CD4-positive, CD25-positive, alpha-beta regulatory T cell (primary cell): ENCODE data around the gene FKBP14. TPM values are rescaled to one million over a fixed set of nuclear protein-coding genes. Genes with fewer than 3 reads are reported as not detected.
A peak's percentile ranks its signal among the peaks of the same experiment; 100 is the strongest.
"Not testable (repeated sequence)": the region's sequence is repeated elsewhere in the genome, so short reads cannot be mapped to it uniquely, and the experiment has no call there.

ENCODE experiments used
- ATAC-seq, 2 donors: fragments of 150-1000 bp; cut with Tn5 transposase; one replicate each; pipeline ENCODE4 v1.10.0; 2021; ENCODE audit warnings: low read depth in 2 of 2, moderate number of reproducible peaks in 2 of 2, moderate library complexity in 1 of 2
- DNase-seq, 3 donors: peaks; one replicate each; pipeline versions ENCODE4 v3.0.0 to v3.0.0-alpha.2; 2012 to 2022; ENCODE audit warnings: mixed read lengths in 1 of 3
- H3K27ac ChIP-seq: one replicate; pipeline ENCODE4 v1.7.0; 2013; ENCODE audit warnings: mild to moderate bottlenecking, low read length; ENCODE audit not compliant: insufficient read depth, poor library complexity, severe bottlenecking
- H3K27me3 ChIP-seq: one replicate; pipeline ENCODE4 v1.7.0; 2013; ENCODE audit warnings: low read length; ENCODE audit not compliant: control insufficient read depth, insufficient read depth
- H3K36me3 ChIP-seq: one replicate; pipeline ENCODE4 v1.7.0; 2013; ENCODE audit warnings: mild to moderate bottlenecking, low read length, moderate library complexity; ENCODE audit not compliant: control insufficient read depth, insufficient read depth
- H3K4me1 ChIP-seq: 2 replicates; pipeline ENCODE4 v1.7.0; 2013; ENCODE audit warnings: mild to moderate bottlenecking, low read length; ENCODE audit not compliant: insufficient read depth, control insufficient read depth, poor library complexity, severe bottlenecking
- H3K4me3 ChIP-seq: one replicate; pipeline ENCODE4 v1.7.0; 2013; ENCODE audit warnings: low read depth, mild to moderate bottlenecking, low read length, moderate library complexity
- H3K9me3 ChIP-seq, 2 experiments: 1 replicate in 1 of 2; 2 replicates in 1 of 2; pipeline ENCODE4 v1.7.0; 2013; ENCODE audit warnings: low read length in 2 of 2, mild to moderate bottlenecking in 1 of 2, moderate library complexity in 1 of 2; ENCODE audit not compliant: control insufficient read depth in 2 of 2
- H3K27ac Mint-ChIP-seq, 3 donors: one replicate each; pipeline ENCODE4 v1.8.0; 2020 to 2022; ENCODE audit warnings: mild to moderate bottlenecking in 3 of 3, mixed read lengths in 3 of 3, moderate library complexity in 2 of 3
- H3K27me3 Mint-ChIP-seq: one replicate; pipeline ENCODE4 v1.8.0; 2022; ENCODE audit warnings: mild to moderate bottlenecking, mixed read lengths
- H3K36me3 Mint-ChIP-seq: one replicate; pipeline ENCODE4 v1.8.0; 2020; ENCODE audit warnings: mixed read lengths
- H3K4me1 Mint-ChIP-seq, 4 donors: one replicate each; pipeline ENCODE4 v1.8.0; 2020 to 2022; ENCODE audit warnings: mixed read lengths in 4 of 4, mild to moderate bottlenecking in 1 of 4
- H3K4me3 Mint-ChIP-seq, 4 donors: one replicate each; pipeline ENCODE4 v1.8.0; 2020 to 2022; ENCODE audit warnings: mild to moderate bottlenecking in 4 of 4, mixed read lengths in 4 of 4, moderate library complexity in 3 of 4
- H3K9me3 Mint-ChIP-seq, 7 donors: one replicate each; pipeline ENCODE4 v1.8.0; 2020 to 2022; ENCODE audit warnings: mixed read lengths in 7 of 7, mild to moderate bottlenecking in 3 of 7, moderate library complexity in 2 of 7
- polyA plus RNA-seq, 4 donors: library from polyadenylated mRNA; unstranded; fragments of 300-500 nt; fragmentation: Illumina TruSeq; gene quantifications; one replicate each; pipeline ENCODE4 v1.2.3, GENCODE V29; 2021
- total RNA-seq: library from RNA; stranded (reverse); gene quantifications from one replicate; pipeline ENCODE4 v1.2.3, GENCODE V29; 2022

FKBP14 gene
- total and polyA plus RNA-seq, 5 donors from 2014 or later: 1.0 to 6.5 (median 2.0) TPM

DNA sequence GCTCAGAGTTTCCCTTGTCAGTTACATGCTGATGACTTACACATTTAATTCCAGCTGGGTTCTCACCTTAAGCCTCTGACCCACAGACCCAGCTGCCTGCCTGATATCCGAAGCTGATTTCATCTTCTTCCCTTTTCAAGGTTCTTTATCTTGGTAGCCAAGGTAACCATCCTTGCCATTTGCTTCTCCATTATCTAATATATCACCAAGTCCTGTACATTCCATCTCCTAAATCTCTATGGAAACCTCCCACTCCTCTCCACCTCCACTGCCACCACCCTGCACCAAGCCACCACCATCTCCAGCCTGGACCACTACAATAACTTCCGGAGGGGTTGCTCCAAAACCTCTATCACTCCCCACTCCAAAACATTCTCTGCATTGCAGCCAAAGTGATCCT lies 56.8 kb downstream of the FKBP14 start:
- Histone ChIP-seq H3K9me3 (no peaks in the 10 kb centered on the region), H3K27ac (no peak overlapping the region), H3K27me3 (peaks cover 3% of the 10 kb centered on the region), H3K4me3 (no peak overlapping the region), H3K36me3 (no peaks in the 10 kb centered on the region), H3K4me1 (no peaks in the 10 kb centered on the region)
- H3K27me3 Mint-ChIP-seq: peaks cover 59% of the 10 kb centered on the region
- peaks cover 0 to 4% (median 3%) of the 10 kb centered on the region in 4 donors for H3K4me1 Mint-ChIP-seq
- peak overlapping the region in 1 of 3 donors; percentile 4 for H3K27ac Mint-ChIP-seq
- no peaks in the 10 kb centered on the region for H3K36me3 Mint-ChIP-seq
- H3K9me3 Mint-ChIP-seq: peaks cover 0 to 3% (median 0%) of the 10 kb centered on the region in 7 donors
- no peak overlapping the region for H3K4me3 Mint-ChIP-seq
- no peak for ATAC-seq
- no peak for DNase-seq

DNA sequence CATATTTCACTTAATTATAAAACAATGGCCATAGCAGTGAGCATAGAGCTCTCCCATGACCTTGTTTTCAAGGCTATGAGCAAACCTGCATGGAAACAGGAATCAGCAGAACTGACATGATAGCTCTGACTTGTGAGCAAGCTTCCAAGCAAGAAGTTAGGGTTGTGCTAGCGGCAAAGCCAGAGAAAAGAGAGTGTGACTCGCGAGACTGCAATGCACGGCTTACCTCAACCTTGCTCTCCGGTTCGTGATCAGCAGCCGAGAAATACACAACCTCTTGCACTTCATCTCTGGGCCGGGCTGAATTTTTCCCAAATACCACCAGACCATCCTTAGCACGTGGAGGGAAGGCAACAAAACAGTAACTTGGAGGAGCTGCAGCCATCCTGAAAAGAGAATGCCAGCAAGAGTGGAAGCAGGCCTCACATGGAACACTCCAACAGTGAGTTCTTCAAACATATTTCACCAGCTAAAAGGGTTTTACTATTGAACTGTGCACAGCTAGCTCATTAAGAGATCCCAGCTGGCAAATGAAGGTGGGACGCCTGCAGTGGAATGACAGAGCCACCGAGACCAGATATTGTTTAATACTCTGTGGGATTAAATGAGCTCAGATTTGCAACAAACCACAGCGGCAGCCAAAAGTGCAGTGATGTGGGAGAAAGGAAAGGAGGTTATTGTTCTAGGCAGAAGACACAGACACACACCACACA lies 57.7 kb downstream of the FKBP14 start:
- no peak overlapping the region for H3K4me3 Mint-ChIP-seq

DNA sequence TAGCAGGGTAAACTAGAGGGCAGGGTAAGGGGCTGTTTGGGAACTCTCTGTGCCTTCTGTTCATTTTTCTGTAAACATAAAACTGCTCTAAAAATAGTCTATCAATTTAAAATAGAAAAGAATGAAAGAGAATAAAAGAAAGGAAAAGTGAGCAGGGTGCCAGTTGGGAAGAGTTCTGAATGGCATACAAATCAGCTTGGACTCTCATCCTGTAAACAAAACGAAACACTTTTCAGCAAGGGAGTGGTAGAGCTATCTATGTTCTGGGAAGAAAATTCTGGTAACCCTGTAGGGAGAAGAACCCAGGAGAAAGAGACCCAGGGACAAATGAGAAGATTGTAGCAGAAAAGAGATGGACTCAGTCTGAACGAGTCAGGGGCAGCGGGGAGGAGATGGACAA lies 61.5 kb downstream of the FKBP14 start:
- Histone ChIP-seq H3K36me3 (no peaks in the 10 kb centered on the region), H3K27me3 (peaks cover 3% of the 10 kb centered on the region), H3K4me3 (no peak overlapping the region), H3K9me3 (no peaks in the 10 kb centered on the region), H3K4me1 (no peaks in the 10 kb centered on the region), H3K27ac (no peak overlapping the region)
- H3K27ac Mint-ChIP-seq: no peak overlapping the region
- DNase-seq: no peak
- no peak for ATAC-seq
- H3K9me3 Mint-ChIP-seq: peaks cover 0 to 2% (median 0%) of the 10 kb centered on the region in 7 donors
- peaks cover 35% of the 10 kb centered on the region for H3K27me3 Mint-ChIP-seq
- peaks cover 0 to 3% (median 0%) of the 10 kb centered on the region in 4 donors for H3K4me1 Mint-ChIP-seq
- no peaks in the 10 kb centered on the region for H3K36me3 Mint-ChIP-seq
- H3K4me3 Mint-ChIP-seq: no peak overlapping the region

More for the DNA sequence above, 57.7 kb downstream of the FKBP14 start:
- Mint-ChIP-seq H3K27me3 (peaks cover 53% of the 10 kb centered on the region), H3K4me1 (peaks cover 0 to 4% (median 3%) of the 10 kb centered on the region in 4 donors), H3K9me3 (peaks cover 0 to 3% (median 0%) of the 10 kb centered on the region in 7 donors), H3K36me3 (no peaks in the 10 kb centered on the region), H3K27ac (no peak overlapping the region)
- Histone ChIP-seq H3K36me3 (no peaks in the 10 kb centered on the region), H3K9me3 (no peaks in the 10 kb centered on the region), H3K27ac (no peak overlapping the region), H3K27me3 (peaks cover 3% of the 10 kb centered on the region), H3K4me3 (no peak overlapping the region), H3K4me1 (no peaks in the 10 kb centered on the region)
- DNase-seq (no peak), ATAC-seq (no peak)

DNA sequence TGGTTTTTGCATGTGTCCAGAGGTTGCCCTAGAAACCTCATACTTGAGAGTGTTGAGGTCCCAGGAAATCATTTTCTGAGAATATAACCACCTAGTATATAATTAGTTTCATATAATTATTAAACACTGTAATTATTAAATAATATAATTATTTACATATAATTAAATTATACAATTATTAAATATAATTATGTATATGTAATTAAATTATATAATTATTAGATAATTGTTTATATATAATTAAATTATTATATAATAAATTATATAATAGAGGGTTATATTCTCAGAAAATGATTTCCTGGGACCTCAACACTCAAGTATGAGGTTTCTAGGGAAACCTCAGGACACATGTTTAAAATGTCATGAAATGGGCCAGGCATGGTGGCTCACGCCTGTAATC lies 64.5 kb downstream of the FKBP14 start:
- H3K36me3 Mint-ChIP-seq: no peaks in the 10 kb centered on the region
- Histone ChIP-seq H3K4me3 (no peak overlapping the region), H3K27me3 (no peaks in the 10 kb centered on the region), H3K9me3 (no peaks in the 10 kb centered on the region), H3K27ac (no peak overlapping the region), H3K36me3 (no peaks in the 10 kb centered on the region), H3K4me1 (no peaks in the 10 kb centered on the region)
- H3K27me3 Mint-ChIP-seq: peaks cover 29% of the 10 kb centered on the region
- H3K9me3 Mint-ChIP-seq: peaks cover 0 to 1% (median 0%) of the 10 kb centered on the region in 7 donors
- H3K4me3 Mint-ChIP-seq: no peak overlapping the region
- H3K27ac Mint-ChIP-seq: no peak overlapping the region
- no peaks in the 10 kb centered on the region for H3K4me1 Mint-ChIP-seq
- no peak for DNase-seq
- no peak for ATAC-seq

DNA sequence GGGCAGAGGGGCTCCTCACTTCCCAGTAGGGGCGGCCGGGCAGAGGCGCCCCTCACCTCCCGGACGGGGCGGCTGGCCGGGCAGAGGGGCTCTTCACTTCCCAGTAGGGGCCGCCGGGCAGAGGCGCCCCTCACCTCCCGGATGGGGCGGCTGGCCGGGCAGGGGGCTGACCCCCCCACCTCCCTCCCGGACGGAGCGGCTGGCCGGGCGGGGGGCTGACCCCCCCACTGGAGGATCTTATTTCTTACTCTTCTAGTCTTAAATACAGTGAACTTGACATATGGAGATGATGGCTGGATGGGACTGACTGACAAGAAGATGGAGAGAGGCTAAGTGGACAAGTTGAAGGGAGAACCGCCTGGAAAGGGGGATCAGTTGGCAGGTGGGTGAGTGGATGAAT lies 64.9 kb downstream of the FKBP14 start:
- H3K4me1 Mint-ChIP-seq, H3K27ac Mint-ChIP-seq, H3K4me3 Mint-ChIP-seq, H3K9me3 ChIP-seq, H3K27ac ChIP-seq, DNase-seq, H3K4me1 ChIP-seq, H3K36me3 Mint-ChIP-seq, H3K27me3 ChIP-seq, H3K4me3 ChIP-seq, H3K9me3 Mint-ChIP-seq, ATAC-seq, H3K36me3 ChIP-seq: not testable (repeated sequence)
- H3K27me3 Mint-ChIP-seq: peaks cover 27% of the 10 kb centered on the region

Other genes with a start within 250 kb of the FKBP14 start
- not detected for gene WIPF3, start 220.2 kb downstream of the FKBP14 start, total RNA-seq
- not detected for gene WIPF3, start 220.2 kb downstream of the FKBP14 start, polyA plus RNA-seq
- gene SCRN1, start 36.9 kb downstream of the FKBP14 start, total RNA-seq: 0.91 TPM
- gene SCRN1, start 36.9 kb downstream of the FKBP14 start, polyA plus RNA-seq: 1 to 10 TPM; 1.0 to 2.1 (median 1.9) TPM
- gene PLEKHA8, start 1.7 kb upstream of the FKBP14 start, total RNA-seq: 15.2 TPM
- 1 to 10 TPM; 3.1 to 9.9 (median 5.9) TPM for gene PLEKHA8, start 1.7 kb upstream of the FKBP14 start, polyA plus RNA-seq
- 31.1 TPM for gene MTURN, start 108.3 kb upstream of the FKBP14 start, total RNA-seq
- 1 to 10 TPM; 5.2 to 8.5 (median 5.8) TPM for gene MTURN, start 108.3 kb upstream of the FKBP14 start, polyA plus RNA-seq